ENCODE results near the gene TBC1D8. TPM values are rescaled to one million over a fixed set of nuclear protein-coding genes. Genes with fewer than 3 reads are reported as not detected.

The TBC1D8 gene
- total and polyA plus RNA-seq, 2 of the 13 experiments (the other 11 are each of a cell fraction or from before 2014, with no cell fraction given): 45.1 to 95.4 TPM

- TF ChIP-seq SPEN (CRISPR knock-in tag; IDR thresholded peaks at IDR 0.05; ENCODE audit: low read depth) (peak; percentile 99; the same call in 1 of the 2 replicates), PITX1 (CRISPR knock-in tag; IDR thresholded peaks at IDR 0.05) (peak; percentile 86), ZFAT (CRISPR knock-in tag; conservative IDR thresholded peaks at IDR 0.05) (no peak), TRAFD1 (CRISPR knock-in tag; IDR thresholded peaks at IDR 0.05; ENCODE audit: borderline replicate concordance) (no peak), ZNF75D (CRISPR knock-in tag; IDR thresholded peaks at IDR 0.05; ENCODE audit: borderline replicate concordance) (no peak), ZBTB49 (CRISPR knock-in tag; IDR thresholded peaks at IDR 0.05; ENCODE audit: borderline replicate concordance) (no peak), FOXO1 (CRISPR knock-in tag; IDR thresholded peaks at IDR 0.05) (peak; percentile 90), ZNF333 (CRISPR knock-in tag; IDR thresholded peaks at IDR 0.05; ENCODE audit: borderline replicate concordance) (no peak), ZKSCAN1 (IDR thresholded peaks at IDR 0.05; ENCODE audit: low read length) (no peak), ZNF274 (CRISPR knock-in tag; IDR thresholded peaks at IDR 0.05) (peak; percentile 49; the same call in 1 of the 2 replicates), DBP (CRISPR knock-in tag; IDR thresholded peaks at IDR 0.05; ENCODE audit: not compliant biosample characterization) (no peak), NR2F1 (CRISPR knock-in tag; IDR thresholded peaks at IDR 0.05) (peak; percentile 75 to 80; a peak in 3 of 4 replicates), PPARG (CRISPR knock-in tag; conservative IDR thresholded peaks at IDR 0.05) (peak; percentile 98), SP5 (CRISPR knock-in tag; IDR thresholded peaks at IDR 0.05; ENCODE audit: borderline replicate concordance, low read depth) (peak; percentile 48; the same call in 1 of the 2 replicates), ERF (CRISPR knock-in tag; IDR thresholded peaks at IDR 0.05) (peak; percentile 89), ZNF850 (CRISPR knock-in tag; conservative IDR thresholded peaks at IDR 0.05) (no peak), ZBTB25 (CRISPR knock-in tag; IDR thresholded peaks at IDR 0.05) (peak; percentile 90), ZBTB37 (CRISPR knock-in tag; IDR thresholded peaks at IDR 0.05) (peak; percentile 82; the same call in 1 of the 2 replicates), ATM (IDR thresholded peaks at IDR 0.05; ENCODE audit: borderline replicate concordance) (no peak), RELA (CRISPR knock-in tag; IDR thresholded peaks at IDR 0.05) (0 out of 2 replicates have a peak, but pooled peaks have one; percentile 13), CBFB (CRISPR knock-in tag; IDR thresholded peaks at IDR 0.05) (no peak), DPF2 (CRISPR knock-in tag; IDR thresholded peaks at IDR 0.05; ENCODE audit: borderline replicate concordance, low read depth) (peak; percentile 68; the same call in 1 of the 2 replicates)
These were observed 44.6 kb downstream of the TBC1D8 start (continued) for GRCh38 chr2:101106453-101107181.

Measured in HepG2 (cell line).